Femur (tissue), 1 donor: ENCODE measurements around the gene CLIC4.
"Not testable (repeated sequence)": the region's sequence is repeated elsewhere in the genome, so short reads cannot be mapped to it uniquely, and the experiment has no call there.

Experiments used
- DNase-seq: peaks from one replicate; pipeline ENCODE4 v3.0.0-alpha.2; 2017

The CLIC4 gene

GRCh38 chr1:24878775-24879742, 133.8 kb downstream of the CLIC4 start:
- no peak for DNase-seq

GRCh38 chr1:24881034-24881433, 135.8 kb downstream of the CLIC4 start:
- DNase-seq = no peak

GRCh38 chr1:24884751-24885150, 139.5 kb downstream of the CLIC4 start:
- no peak for DNase-seq

- no peak for DNase-seq
These were observed 141.0 kb downstream of the CLIC4 start for GRCh38 chr1:24886241-24886640.

GRCh38 chr1:24888061-24888970, 143.1 kb downstream of the CLIC4 start:
- DNase-seq = no peak

- no peak for DNase-seq
These were observed 143.9 kb downstream of the CLIC4 start for GRCh38 chr1:24888971-24889676.

GRCh38 chr1:24890887-24891286, 145.6 kb downstream of the CLIC4 start:
- no peak for DNase-seq

GRCh38 chr1:24891367-24891766, 146.1 kb downstream of the CLIC4 start:
- DNase-seq = not testable (repeated sequence)

GRCh38 chr1:24892188-24893153, 147.2 kb downstream of the CLIC4 start:
- DNase-seq = no peak

- DNase-seq = no peak
These were observed 148.2 kb downstream of the CLIC4 start for GRCh38 chr1:24893431-24893830.
